HG03439 (cell line): Measurements from ENCODE around the gene CLSTN1.
"Not testable (repeated sequence)": the region's sequence is repeated elsewhere in the genome, so short reads cannot be mapped to it uniquely, and the experiment has no call there.

Source experiments
- ATAC-seq: cut with Tn5 transposase; IDR thresholded peaks from one replicate; pipeline ENCODE4 v1.9.1; 2021; ENCODE audit warnings: mild to moderate bottlenecking, moderate library complexity; ENCODE audit not compliant: unreplicated experiment

CLSTN1 gene

GRCh38 chr1:9717193-9718005 is 106.4 kb downstream of the CLSTN1 start:
- ATAC-seq: no peak

GRCh38 chr1:9716404-9717192 is 107.2 kb downstream of the CLSTN1 start:
- ATAC-seq: no peak

- ATAC-seq: no peak
Observed at GRCh38 chr1:9715536-9716226, 108.1 kb downstream of the CLSTN1 start.

GRCh38 chr1:9714257-9714718 is 109.5 kb downstream of the CLSTN1 start:
- no peak for ATAC-seq

GRCh38 chr1:9712767-9713166 is 111.0 kb downstream of the CLSTN1 start:
- not testable (repeated sequence) for ATAC-seq

GRCh38 chr1:9711466-9712020 is 112.2 kb downstream of the CLSTN1 start:
- no peak for ATAC-seq

GRCh38 chr1:9710037-9710436 is 113.7 kb downstream of the CLSTN1 start:
- no peak for ATAC-seq

GRCh38 chr1:9706178-9706577 is 117.6 kb downstream of the CLSTN1 start:
- no peak for ATAC-seq

- no peak for ATAC-seq
Observed at GRCh38 chr1:9705337-9706093, 118.2 kb downstream of the CLSTN1 start.

- no peak for ATAC-seq
Observed at GRCh38 chr1:9703681-9704080, 120.1 kb downstream of the CLSTN1 start.

- no peak for ATAC-seq
Observed at GRCh38 chr1:9703165-9703509, 120.6 kb downstream of the CLSTN1 start.

- no peak for ATAC-seq
Observed at GRCh38 chr1:9701665-9702064, 122.1 kb downstream of the CLSTN1 start.

- ATAC-seq: no peak
Observed at GRCh38 chr1:9700340-9700739, 123.4 kb downstream of the CLSTN1 start.

GRCh38 chr1:9699361-9699760 is 124.4 kb downstream of the CLSTN1 start:
- no peak for ATAC-seq

GRCh38 chr1:9696793-9697192 is 127.0 kb downstream of the CLSTN1 start:
- no peak for ATAC-seq

GRCh38 chr1:9691691-9692090 is 132.1 kb downstream of the CLSTN1 start:
- ATAC-seq: no peak

- ATAC-seq: no peak
Observed at GRCh38 chr1:9691108-9691445, 132.7 kb downstream of the CLSTN1 start.

GRCh38 chr1:9690440-9691107 is 133.2 kb downstream of the CLSTN1 start:
- ATAC-seq: no peak

GRCh38 chr1:9689971-9690381 is 133.8 kb downstream of the CLSTN1 start:
- ATAC-seq: no peak
